Caco-2 (cell line): ENCODE results near the gene ANKFY1. TPM values are rescaled to one million over a fixed set of nuclear protein-coding genes. Genes with fewer than 3 reads are reported as not detected.

ENCODE experiments used
- BruUV-seq: library from RNA; stranded (reverse); fragments of 400-500 nt; replicated peaks from 2 replicates; lab custom pipeline; 2021; lab: Mats Ljungman, UMichigan
- CTCF ChIA-PET: fragments of 300-600 bp; sonication (Branson Sonifier 250); formaldehyde crosslinking; loops from one replicate; lab custom pipeline; 2022; ENCODE audit warnings: antibody characterized with exemption; lab: Charles Lee
- POLR2A ChIA-PET: fragments of 300-600 bp; sonication (Branson Sonifier 250); formaldehyde crosslinking; loops from one replicate; lab custom pipeline; 2022; ENCODE audit warnings: antibody characterized with exemption; lab: Charles Lee
- DNase-seq, 2 experiments: peaks; one replicate each; pipeline versions ENCODE4 v3.0.0 to v3.0.0-alpha.2; 2020 to 2022
- H3K27me3 ChIP-seq: replicated peaks from 2 replicates; pipeline ENCODE4 v1.6.0; 2011; ENCODE audit warnings: low read length; ENCODE audit not compliant: control insufficient read depth, insufficient read depth
- H3K36me3 ChIP-seq: 2 replicates; pipeline ENCODE4 v1.5.1; 2011; ENCODE audit warnings: low read length; ENCODE audit not compliant: control insufficient read depth, insufficient read depth
- H3K4me1 ChIP-seq: fragments of 250-450 bp; sonication (Bioruptor Pico); 2 replicates; pipeline ENCODE4 v1.5.1; 2020; ENCODE audit warnings: mild to moderate bottlenecking
- H3K4me3 ChIP-seq: 2 replicates; pipeline ENCODE4 v1.5.1; 2011; ENCODE audit warnings: low read depth, mild to moderate bottlenecking, control low read depth, low read length
- H3K9me3 ChIP-seq: fragments of 250-450 bp; sonication (Bioruptor Pico); 2 replicates; pipeline ENCODE4 v1.5.1; 2020; ENCODE audit warnings: mild to moderate bottlenecking, moderate library complexity
- H3K27ac Mint-ChIP-seq: one replicate; pipeline ENCODE4 v1.8.0; 2022; ENCODE audit warnings: mixed read lengths; ENCODE audit not compliant: unreplicated experiment
- H3K27me3 Mint-ChIP-seq: one replicate; pipeline ENCODE4 v1.8.0; 2022; ENCODE audit warnings: mixed read lengths; ENCODE audit not compliant: insufficient read depth, unreplicated experiment
- H3K36me3 Mint-ChIP-seq: one replicate; pipeline ENCODE4 v1.8.0; 2022; ENCODE audit warnings: mild to moderate bottlenecking, mixed read lengths; ENCODE audit not compliant: insufficient read depth, unreplicated experiment
- H3K4me1 Mint-ChIP-seq: one replicate; pipeline ENCODE4 v1.8.0; 2022; ENCODE audit warnings: low read depth, mixed read lengths; ENCODE audit not compliant: unreplicated experiment
- H3K4me3 Mint-ChIP-seq: one replicate; pipeline ENCODE4 v1.8.0; 2022; ENCODE audit warnings: mild to moderate bottlenecking, moderate library complexity, mixed read lengths; ENCODE audit not compliant: unreplicated experiment
- H3K9me3 Mint-ChIP-seq: one replicate; pipeline ENCODE4 v1.8.0; 2022; ENCODE audit warnings: mixed read lengths; ENCODE audit not compliant: unreplicated experiment
- CTCF ChIP-seq, 2 experiments: fragments of 200-600 bp in 1 of 2; IDR thresholded peaks; 1 replicate in 1 of 2; 2 replicates in 1 of 2; pipeline versions ENCODE4 v1.5.1 to v1.8.0; 2011 to 2022; ENCODE audit warnings: antibody characterized with exemption in 1 of 2, control low read depth in 1 of 2, inconsistent platforms in 1 of 2, low read depth in 1 of 2, low read length in 1 of 2, mild to moderate bottlenecking in 1 of 2, moderate library complexity in 1 of 2; ENCODE audit not compliant: insufficient read depth in 1 of 2, severe bottlenecking in 1 of 2, unreplicated experiment in 1 of 2
- intact Hi-C: fragments of 100-400 bp; cut with micrococcal nuclease; formaldehyde crosslinking; loops from one replicate; pipeline ENCODE4 v1.10.0; 2022; ENCODE audit not compliant: unreplicated experiment
- total RNA-seq: library from RNA; stranded (reverse); gene quantifications from 2 replicates; pipeline ENCODE4 v1.2.3, GENCODE V29; 2022

ANKFY1 gene
- total RNA-seq, 1 experiment from 2014 or later, result 25.0 TPM

- BruUV-seq, result no TSS peak
- no peaks in the 10 kb centered on the region for H3K27me3 Mint-ChIP-seq
- peak in 1 of 2 experiments; percentile 16 for TF ChIP-seq CTCF (IDR thresholded peaks at IDR 0.05; ENCODE audit: insufficient read depth in 1 of 2, low read depth in 1 of 2, low read length in 1 of 2, severe bottlenecking in 1 of 2, unreplicated experiment in 1 of 2)
- H3K36me3 ChIP-seq, result no peaks in the 10 kb centered on the region
- H3K9me3 Mint-ChIP-seq, result no peaks in the 10 kb centered on the region
- no peak overlapping the region for H3K4me3 ChIP-seq
- no peaks in the 10 kb centered on the region for H3K27me3 ChIP-seq
- no peak for DNase-seq
- no peaks in the 10 kb centered on the region for H3K4me1 ChIP-seq
- no peak overlapping the region for H3K27ac Mint-ChIP-seq
- ChIA-PET POLR2A (no interaction called here), CTCF (no interaction called here)
- H3K9me3 ChIP-seq, result no peaks in the 10 kb centered on the region
- intact Hi-C loops, result no loop called here
- peaks cover 6% of the 10 kb centered on the region for H3K36me3 Mint-ChIP-seq
- H3K4me3 Mint-ChIP-seq, result no peak overlapping the region
- H3K4me1 Mint-ChIP-seq, result peaks cover 6% of the 10 kb centered on the region
Measured at GRCh38 chr17:4156750-4157381, 106.9 kb downstream of the ANKFY1 start.

- ChIA-PET POLR2A (no interaction called here), CTCF (no interaction called here)
- H3K27ac Mint-ChIP-seq, result no peak overlapping the region
- H3K9me3 ChIP-seq, result no peaks in the 10 kb centered on the region
- TF ChIP-seq CTCF (IDR thresholded peaks at IDR 0.05; ENCODE audit: insufficient read depth in 1 of 2, low read depth in 1 of 2, low read length in 1 of 2, severe bottlenecking in 1 of 2, unreplicated experiment in 1 of 2), result no peak
- H3K36me3 Mint-ChIP-seq, result peaks cover 6% of the 10 kb centered on the region
- no peaks in the 10 kb centered on the region for H3K9me3 Mint-ChIP-seq
- no peaks in the 10 kb centered on the region for H3K4me1 Mint-ChIP-seq
- no peaks in the 10 kb centered on the region for H3K4me1 ChIP-seq
- BruUV-seq, result no TSS peak
- no peaks in the 10 kb centered on the region for H3K36me3 ChIP-seq
- no peak overlapping the region for H3K4me3 Mint-ChIP-seq
- no peak for DNase-seq
- no peak overlapping the region for H3K4me3 ChIP-seq
- intact Hi-C loops, result no loop called here
- H3K27me3 Mint-ChIP-seq, result no peaks in the 10 kb centered on the region
- no peaks in the 10 kb centered on the region for H3K27me3 ChIP-seq
Measured at GRCh38 chr17:4155980-4156620, 107.7 kb downstream of the ANKFY1 start.

- Histone ChIP-seq H3K36me3 (no peaks in the 10 kb centered on the region), H3K4me1 (no peaks in the 10 kb centered on the region), H3K4me3 (no peak overlapping the region), H3K27me3 (no peaks in the 10 kb centered on the region), H3K9me3 (no peaks in the 10 kb centered on the region)
- H3K27ac Mint-ChIP-seq, result no peak overlapping the region
- no TSS peak for BruUV-seq
- no peak overlapping the region for H3K4me3 Mint-ChIP-seq
- TF ChIP-seq CTCF (IDR thresholded peaks at IDR 0.05; ENCODE audit: insufficient read depth in 1 of 2, low read depth in 1 of 2, low read length in 1 of 2, severe bottlenecking in 1 of 2, unreplicated experiment in 1 of 2), result no peak
- H3K27me3 Mint-ChIP-seq, result no peaks in the 10 kb centered on the region
- no peak for DNase-seq
- intact Hi-C loops, result no loop called here
- no peaks in the 10 kb centered on the region for H3K4me1 Mint-ChIP-seq
- H3K9me3 Mint-ChIP-seq, result no peaks in the 10 kb centered on the region
- ChIA-PET CTCF (no interaction called here), POLR2A (no interaction called here)
- no peaks in the 10 kb centered on the region for H3K36me3 Mint-ChIP-seq
Measured at GRCh38 chr17:4154201-4154600, 109.6 kb downstream of the ANKFY1 start.
